GM08714 (cell line): ENCODE results near the gene TEX53.

Experiments used
- H3K4me3 ChIP-seq: fragments of 200-500 bp; sonication (Bioruptor generic); 2 replicates; pipeline ENCODE4 v1.5.1; 2014; ENCODE audit warnings: mild to moderate bottlenecking, low read length, inconsistent platforms
- ZNF274 ChIP-seq: IDR thresholded peaks from 2 replicates; pipeline ENCODE4 v1.6.1; 2012; ENCODE audit warnings: mild to moderate bottlenecking, low read depth, low read length

TEX53 gene

DNA sequence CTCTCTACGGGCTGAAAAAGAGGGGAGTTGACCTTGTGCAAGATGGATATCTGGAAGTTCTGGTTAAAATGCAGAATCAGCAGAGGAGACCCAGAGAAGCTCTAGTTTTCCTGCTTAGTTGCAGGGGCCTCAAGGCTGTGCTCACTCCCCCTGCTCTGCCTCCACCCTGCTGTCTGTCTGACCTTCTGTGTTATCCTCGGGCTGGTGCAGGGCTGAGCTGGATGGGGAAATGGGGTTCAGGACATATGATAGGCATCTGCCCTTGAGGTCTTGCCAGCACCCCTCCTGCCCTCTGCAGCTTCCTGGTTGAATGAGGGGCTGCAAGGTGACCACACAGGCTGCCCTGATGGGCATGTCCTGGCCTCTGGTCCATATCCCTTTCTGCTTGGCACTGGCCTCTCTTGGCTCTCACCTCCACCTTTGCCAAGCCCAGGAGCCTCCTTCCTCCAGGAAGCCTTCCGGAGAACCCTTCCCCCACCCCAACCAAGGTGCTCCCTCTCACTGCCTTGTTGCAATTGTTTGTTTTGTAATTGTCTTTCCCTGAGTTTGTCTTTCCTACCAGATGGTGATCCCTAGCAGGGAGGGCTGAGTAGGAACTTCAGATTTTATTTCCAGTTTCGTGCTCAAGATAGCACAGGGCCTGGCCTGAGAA, 45.2 kb downstream of the TEX53 start:
- H3K4me3 ChIP-seq: peak overlapping the region; percentile 70; the same call in 1 of the 2 replicates
- no peak for TF ChIP-seq ZNF274

DNA sequence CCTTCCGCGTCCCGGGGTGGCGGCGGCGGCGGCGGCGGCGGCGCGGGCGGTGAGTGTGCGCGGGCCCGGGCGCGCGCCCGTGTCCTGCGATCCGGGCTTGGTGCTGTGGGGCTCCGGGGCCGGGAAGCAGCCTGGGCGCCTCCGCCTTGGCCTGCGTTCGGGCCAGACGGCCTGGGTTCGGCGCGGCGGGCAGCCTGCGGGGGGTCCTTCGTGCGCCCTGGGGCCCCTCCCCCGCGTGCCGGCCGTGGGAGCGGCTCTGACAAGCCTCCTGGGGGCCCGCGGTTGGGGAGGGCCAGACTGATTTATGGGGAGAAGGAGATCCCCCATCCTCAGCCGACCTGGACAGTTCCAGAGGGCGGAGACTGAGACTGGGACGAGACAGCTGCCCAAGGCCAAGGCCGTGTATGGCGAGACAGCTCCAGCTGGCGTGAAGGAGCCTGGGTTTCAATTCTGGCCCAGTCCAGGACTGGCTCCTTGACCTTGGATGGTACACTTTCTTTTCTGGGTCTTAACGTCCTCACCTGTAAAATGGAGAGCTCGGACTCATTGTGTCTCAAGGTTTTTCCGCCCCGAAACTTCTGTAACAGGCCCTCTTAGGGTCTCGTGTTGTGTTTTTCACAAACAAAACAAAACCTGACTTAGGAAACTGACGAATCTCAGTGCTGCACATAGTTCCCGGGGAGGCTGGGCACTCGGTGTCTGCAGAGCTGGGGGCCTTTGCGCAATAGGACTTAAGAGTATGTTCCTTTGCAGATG, 45.9 kb downstream of the TEX53 start:
- peak overlapping the region; percentile 70 for H3K4me3 ChIP-seq
- TF ChIP-seq ZNF274: no peak

DNA sequence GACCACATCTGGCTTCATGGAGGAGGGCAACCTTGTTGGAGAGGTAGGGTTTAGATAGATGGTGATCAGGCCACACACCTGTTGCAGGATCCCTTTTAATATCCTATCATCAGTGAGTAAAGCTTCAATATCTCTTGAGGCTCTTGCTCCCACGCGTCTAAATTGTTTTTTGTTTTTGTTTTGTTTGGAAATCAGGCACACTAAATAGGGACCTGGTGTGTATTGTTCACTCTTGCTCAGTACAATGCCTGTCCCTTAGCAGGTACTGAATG, 49.1 kb downstream of the TEX53 start:
- no peak for TF ChIP-seq ZNF274
- H3K4me3 ChIP-seq: no peak overlapping the region

DNA sequence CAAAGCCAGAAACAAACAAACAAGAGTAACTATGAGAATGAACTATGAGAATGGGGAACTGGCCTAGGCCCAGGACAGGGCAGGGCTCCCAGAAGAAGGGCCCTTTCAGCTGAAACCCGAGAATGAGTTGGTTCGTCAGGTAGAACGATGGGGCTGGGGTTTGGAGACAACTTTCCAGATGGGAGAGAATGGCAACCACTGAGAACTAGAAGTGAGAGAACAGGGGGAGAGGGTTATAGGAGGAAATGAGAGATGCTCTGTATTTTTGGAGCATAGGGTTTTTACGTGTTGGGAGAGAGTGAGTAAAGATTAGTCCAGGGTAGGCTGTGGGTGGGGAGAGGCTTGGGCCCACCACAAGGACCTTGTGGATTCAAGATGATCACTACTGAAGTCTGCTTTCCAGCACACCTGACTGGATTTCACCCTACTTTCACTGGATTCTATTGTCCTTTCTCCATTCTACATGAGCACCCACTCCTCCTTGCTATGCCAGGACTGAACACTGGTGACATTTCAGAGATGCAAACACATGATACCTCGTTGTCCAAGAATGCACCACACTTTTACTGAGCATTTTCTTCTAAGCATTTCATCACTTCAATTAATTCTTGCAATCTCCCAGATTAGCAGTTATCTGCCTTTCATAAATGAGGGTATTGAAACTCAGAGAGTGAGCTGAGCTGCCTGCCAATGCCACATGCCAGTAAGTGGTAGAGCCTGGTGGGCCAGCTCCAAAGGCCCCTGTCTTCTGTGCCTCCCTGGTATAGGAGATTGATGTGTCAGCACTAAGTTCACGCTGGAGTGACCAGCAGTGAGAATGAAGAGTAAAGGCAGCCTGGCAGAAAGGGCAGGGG, 49.7 kb downstream of the TEX53 start:
- no peak for TF ChIP-seq ZNF274
- no peak overlapping the region for H3K4me3 ChIP-seq

DNA sequence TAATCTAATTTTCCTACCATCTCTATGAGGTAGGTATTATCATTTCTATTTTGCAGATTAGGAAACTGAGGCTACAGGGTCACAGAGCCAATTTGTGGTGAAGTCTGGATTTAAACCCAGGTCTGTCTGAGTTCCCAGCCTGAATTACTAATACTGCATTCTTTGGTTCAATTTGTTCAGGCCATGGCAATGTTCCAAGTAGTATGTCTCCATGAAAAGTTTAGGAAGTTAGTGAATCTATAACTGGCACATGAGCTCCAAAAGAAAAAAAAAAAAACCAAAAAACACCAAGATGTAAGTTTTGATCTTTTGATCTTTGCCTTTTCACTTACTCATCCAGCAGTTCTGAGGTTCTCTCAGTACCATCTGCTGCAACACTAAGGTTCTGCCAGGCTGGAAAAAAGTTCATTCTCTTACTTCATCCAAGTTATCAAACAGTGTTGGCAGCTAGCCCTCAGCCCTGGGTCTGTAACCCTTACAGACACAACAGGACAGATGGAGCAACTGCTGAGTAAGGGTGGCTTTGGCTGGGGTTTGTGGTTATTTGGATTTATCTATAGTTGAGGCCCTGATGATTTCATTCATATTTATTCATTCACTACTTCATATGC, 50.9 kb downstream of the TEX53 start:
- no peak for TF ChIP-seq ZNF274
- no peak overlapping the region for H3K4me3 ChIP-seq
